HEK293 (cell line): ENCODE results near the gene PAFAH1B2.

Experiments
- CTCF ChIP-seq: fragments of 450-650 bp; formaldehyde crosslinking; IDR thresholded peaks from 2 replicates; pipeline ENCODE4 v1.5.1; 2016; ENCODE audit warnings: missing biosample characterization, missing genetic modification characterization
- KLF1 ChIP-seq: fragments of 450-650 bp; formaldehyde crosslinking; IDR thresholded peaks from 2 replicates; pipeline ENCODE4 v1.5.1; 2016; ENCODE audit warnings: missing biosample characterization, missing genetic modification characterization
- KLF10 ChIP-seq: fragments of 450-650 bp; IDR thresholded peaks from 2 replicates; pipeline ENCODE4 v1.5.1; 2018; ENCODE audit warnings: missing biosample characterization, mild to moderate bottlenecking, missing genetic modification characterization
- ZBTB21 ChIP-seq: fragments of 450-650 bp; formaldehyde crosslinking; IDR thresholded peaks from 2 replicates; pipeline ENCODE4 v1.5.1; 2017; ENCODE audit warnings: missing biosample characterization, missing genetic modification characterization
- ZBTB7A ChIP-seq: fragments of 450-650 bp; formaldehyde crosslinking; IDR thresholded peaks from 2 replicates; pipeline ENCODE4 v1.5.1; 2016; ENCODE audit warnings: low read depth, missing biosample characterization, missing genetic modification characterization
- ZFHX2 ChIP-seq: fragments of 450-650 bp; formaldehyde crosslinking; conservative IDR thresholded peaks from 2 replicates; pipeline ENCODE4 v1.5.1; 2016; ENCODE audit warnings: missing biosample characterization, missing genetic modification characterization
- ZNF146 ChIP-seq: fragments of 450-650 bp; formaldehyde crosslinking; IDR thresholded peaks from 2 replicates; pipeline ENCODE4 v1.5.1; 2016; ENCODE audit warnings: missing biosample characterization, missing genetic modification characterization
- ZNF37A ChIP-seq: fragments of 450-650 bp; IDR thresholded peaks from 2 replicates; pipeline ENCODE4 v1.5.1; 2018; ENCODE audit warnings: missing biosample characterization, missing genetic modification characterization
- ZNF596 ChIP-seq: fragments of 450-650 bp; IDR thresholded peaks from 2 replicates; pipeline ENCODE4 v1.5.0; 2018; ENCODE audit warnings: missing biosample characterization, mild to moderate bottlenecking, missing genetic modification characterization, moderate library complexity
- ZNF660 ChIP-seq: fragments of 450-650 bp; IDR thresholded peaks from 2 replicates; pipeline ENCODE4 v1.5.1; 2018; ENCODE audit warnings: missing biosample characterization, mild to moderate bottlenecking, missing genetic modification characterization
- ZNF704 ChIP-seq: fragments of 450-650 bp; formaldehyde crosslinking; IDR thresholded peaks from 2 replicates; pipeline ENCODE4 v1.5.1; 2016; ENCODE audit warnings: missing biosample characterization, missing genetic modification characterization
- ZNF777 ChIP-seq: fragments of 450-650 bp; formaldehyde crosslinking; IDR thresholded peaks from 2 replicates; pipeline ENCODE4 v1.5.1; 2017; ENCODE audit warnings: missing biosample characterization, missing genetic modification characterization, borderline replicate concordance
- ZSCAN30 ChIP-seq: fragments of 450-650 bp; IDR thresholded peaks from 2 replicates; pipeline ENCODE4 v1.5.1; 2018; ENCODE audit warnings: missing biosample characterization, mild to moderate bottlenecking, missing genetic modification characterization, moderate library complexity
- TF ChIP-seq, protein P1 (sequence below): fragments of 450-650 bp; formaldehyde crosslinking; IDR thresholded peaks from 2 replicates; pipeline ENCODE4 v1.5.1; 2017; ENCODE audit warnings: missing biosample characterization, missing genetic modification characterization

DNA sequence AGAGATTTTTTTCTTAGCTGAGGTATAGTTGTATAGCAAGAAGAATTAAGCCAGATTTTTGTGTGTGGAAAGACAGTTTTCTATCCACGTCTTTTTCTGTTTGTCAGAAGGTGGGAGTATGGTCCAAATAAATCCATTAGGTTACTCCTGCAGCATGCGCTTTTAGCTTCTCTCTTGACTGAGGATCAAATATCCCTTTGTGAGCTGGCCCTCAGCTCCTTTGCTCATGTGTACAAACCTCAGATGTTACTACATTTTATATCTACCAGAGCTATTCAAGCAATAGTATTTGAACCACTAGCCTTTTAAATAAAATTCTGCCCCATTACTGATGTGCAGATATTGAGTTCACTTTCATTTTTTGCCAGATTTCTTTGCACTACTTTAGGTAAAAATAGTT lies 25.6 kb downstream of the PAFAH1B2 start:
- TF ChIP-seq CTCF (no peak), ZBTB21 (no peak), ZNF777 (tag by site-specific recombination) (no peak), ZFHX2 (tag by site-specific recombination) (no peak), ZNF146 (tag by site-specific recombination) (no peak), ZSCAN30 (tag by site-specific recombination) (no peak), KLF10 (no peak), ZNF704 (tag by site-specific recombination) (no peak), ZBTB7A (tag by site-specific recombination) (no peak), ZNF660 (tag by site-specific recombination) (no peak), ZNF596 (tag by site-specific recombination) (no peak), KLF1 (tag by site-specific recombination) (no peak), ZNF37A (tag by site-specific recombination) (no peak)
- TF ChIP-seq, protein P1, sequence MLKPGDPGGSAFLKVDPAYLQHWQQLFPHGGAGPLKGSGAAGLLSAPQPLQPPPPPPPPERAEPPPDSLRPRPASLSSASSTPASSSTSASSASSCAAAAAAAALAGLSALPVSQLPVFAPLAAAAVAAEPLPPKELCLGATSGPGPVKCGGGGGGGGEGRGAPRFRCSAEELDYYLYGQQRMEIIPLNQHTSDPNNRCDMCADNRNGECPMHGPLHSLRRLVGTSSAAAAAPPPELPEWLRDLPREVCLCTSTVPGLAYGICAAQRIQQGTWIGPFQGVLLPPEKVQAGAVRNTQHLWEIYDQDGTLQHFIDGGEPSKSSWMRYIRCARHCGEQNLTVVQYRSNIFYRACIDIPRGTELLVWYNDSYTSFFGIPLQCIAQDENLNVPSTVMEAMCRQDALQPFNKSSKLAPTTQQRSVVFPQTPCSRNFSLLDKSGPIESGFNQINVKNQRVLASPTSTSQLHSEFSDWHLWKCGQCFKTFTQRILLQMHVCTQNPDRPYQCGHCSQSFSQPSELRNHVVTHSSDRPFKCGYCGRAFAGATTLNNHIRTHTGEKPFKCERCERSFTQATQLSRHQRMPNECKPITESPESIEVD (tag by site-specific recombination), result no peak
